Measurements from ENCODE around the gene RIMKLB.

RIMKLB gene

GRCh38 chr12:8658346-8658745 lies 39.4 kb upstream of the RIMKLB start:
- Histone ChIP-seq H3K4me2 (ENCODE audit: low read depth, low read length, poor library complexity, severe bottlenecking) (no peak overlapping the region), H3F3A (ENCODE audit: insufficient read depth) (no peaks in the 10 kb centered on the region), H3K9ac (ENCODE audit: low read length) (no peak overlapping the region), H2AFZ (ENCODE audit: low read depth, low read length, severe bottlenecking) (no peak overlapping the region), H3K9me2 (replicated peaks; ENCODE audit: insufficient read depth, low read length) (no peaks in the 10 kb centered on the region), H4K20me1 (ENCODE audit: low read depth, low read length) (no peaks in the 10 kb centered on the region), H3K9me3 (ENCODE audit: insufficient read depth, low read length) (no peaks in the 10 kb centered on the region), H3K4me3 (ENCODE audit: insufficient read depth, low read length, poor library complexity, severe bottlenecking) (no peak overlapping the region), H3K27ac (ENCODE audit: low read depth, low read length) (no peak overlapping the region), H3K27me3 (ENCODE audit: low read length) (no peaks in the 10 kb centered on the region), H3K79me2 (ENCODE audit: insufficient read depth, low read length) (no peaks in the 10 kb centered on the region), H3K36me3 (ENCODE audit: low read length) (no peaks in the 10 kb centered on the region)
- TF ChIP-seq EZH2phosphoT487 (conservative IDR thresholded peaks at IDR 0.05; ENCODE audit: low read length) = no peak
- TF ChIP-seq CTCF (IDR thresholded peaks at IDR 0.05; ENCODE audit: insufficient read depth, low read length, poor library complexity, severe bottlenecking) = no peak

GRCh38 chr12:8661016-8661415 lies 36.8 kb upstream of the RIMKLB start:
- Histone ChIP-seq H3K4me2 (ENCODE audit: low read depth, low read length, poor library complexity, severe bottlenecking) (no peak overlapping the region), H3K4me3 (ENCODE audit: insufficient read depth, low read length, poor library complexity, severe bottlenecking) (no peak overlapping the region), H3K27ac (ENCODE audit: low read depth, low read length) (no peak overlapping the region), H3K9me3 (ENCODE audit: insufficient read depth, low read length) (no peaks in the 10 kb centered on the region), H2AFZ (ENCODE audit: low read depth, low read length, severe bottlenecking) (no peak overlapping the region), H3F3A (ENCODE audit: insufficient read depth) (no peaks in the 10 kb centered on the region), H3K27me3 (ENCODE audit: low read length) (no peaks in the 10 kb centered on the region), H3K79me2 (ENCODE audit: insufficient read depth, low read length) (no peaks in the 10 kb centered on the region), H3K9ac (ENCODE audit: low read length) (no peak overlapping the region), H4K20me1 (ENCODE audit: low read depth, low read length) (no peaks in the 10 kb centered on the region), H3K36me3 (ENCODE audit: low read length) (no peaks in the 10 kb centered on the region), H3K9me2 (replicated peaks; ENCODE audit: insufficient read depth, low read length) (no peaks in the 10 kb centered on the region)
- TF ChIP-seq EZH2phosphoT487 (conservative IDR thresholded peaks at IDR 0.05; ENCODE audit: low read length) (no peak), CTCF (IDR thresholded peaks at IDR 0.05; ENCODE audit: insufficient read depth, low read length, poor library complexity, severe bottlenecking) (no peak)

- no peaks in the 10 kb centered on the region for H3K9me2 ChIP-seq (replicated peaks; ENCODE audit: insufficient read depth, low read length)
- no peaks in the 10 kb centered on the region for H3K27me3 ChIP-seq (ENCODE audit: low read length)
- H2AFZ ChIP-seq (ENCODE audit: low read depth, low read length, severe bottlenecking) = no peak overlapping the region
- no peak overlapping the region for H3K27ac ChIP-seq (ENCODE audit: low read depth, low read length)
- H3K79me2 ChIP-seq (ENCODE audit: insufficient read depth, low read length) = no peaks in the 10 kb centered on the region
- H3K9me3 ChIP-seq (ENCODE audit: insufficient read depth, low read length) = no peaks in the 10 kb centered on the region
- H3F3A ChIP-seq (ENCODE audit: insufficient read depth) = no peaks in the 10 kb centered on the region
- no peaks in the 10 kb centered on the region for H4K20me1 ChIP-seq (ENCODE audit: low read depth, low read length)
- H3K4me2 ChIP-seq (ENCODE audit: low read depth, low read length, poor library complexity, severe bottlenecking) = no peak overlapping the region
- no peak overlapping the region for H3K4me3 ChIP-seq (ENCODE audit: insufficient read depth, low read length, poor library complexity, severe bottlenecking)
- H3K36me3 ChIP-seq (ENCODE audit: low read length) = no peaks in the 10 kb centered on the region
- no peak overlapping the region for H3K9ac ChIP-seq (ENCODE audit: low read length)
- no peak for TF ChIP-seq CTCF (IDR thresholded peaks at IDR 0.05; ENCODE audit: insufficient read depth, low read length, poor library complexity, severe bottlenecking)
- TF ChIP-seq EZH2phosphoT487 (conservative IDR thresholded peaks at IDR 0.05; ENCODE audit: low read length) = no peak
Observed at GRCh38 chr12:8661751-8662150, 36.0 kb upstream of the RIMKLB start.

Measured in SU-DHL-6 (cell line).